Right cardiac atrium (tissue), 5 donors: ENCODE measurements around the gene TMEM161A. TPM values are rescaled to one million over a fixed set of nuclear protein-coding genes. Genes with fewer than 3 reads are reported as not detected.

Experiments
- ATAC-seq, 2 donors: fragments of 200-7000 bp; cut with Tn5 transposase; one replicate each; pipeline versions ENCODE4 v1.8.0 to v1.9.1; 2020; ENCODE audit warnings: moderate library complexity in 2 of 2, mild to moderate bottlenecking in 1 of 2
- DNase-seq, 3 donors: peaks; one replicate each; pipeline ENCODE4 v3.0.0-alpha.2; 2020
- H3K27ac ChIP-seq: one replicate; pipeline ENCODE4 v1.5.1; 2013; ENCODE audit warnings: mild to moderate bottlenecking, low read length, control low read depth, moderate library complexity
- H3K27me3 ChIP-seq: one replicate; pipeline ENCODE4 v1.6.1; 2013; ENCODE audit not compliant: control insufficient read depth, insufficient read depth
- H3K4me1 ChIP-seq: one replicate; pipeline ENCODE4 v1.6.1; 2013; ENCODE audit warnings: low read length; ENCODE audit not compliant: control insufficient read depth, insufficient read depth
- H3K4me3 ChIP-seq: one replicate; pipeline ENCODE4 v1.5.1; 2013; ENCODE audit warnings: low read length, control low read depth
- H3K9me3 ChIP-seq: one replicate; pipeline ENCODE4 v1.6.1; 2013; ENCODE audit warnings: low read length; ENCODE audit not compliant: control insufficient read depth
- WGBS: extraction: QIAGEN DNeasy Blood & Tissue Kit; methylation state at CpG from one replicate; pipeline ENCODE4 v1.1.7; 2013; 5-methylcytosine and 5-hydroxymethylcytosine counted together
- intact Hi-C, 4 donors: fragments of 100-400 bp; cut with DNase I; formaldehyde crosslinking; loops; one replicate each; pipeline versions ENCODE4 v1.11.0 to v1.14.0; 2022 to 2023
- polyA plus RNA-seq: library from polyadenylated mRNA; stranded (reverse); fragments of 200-250 nt; gene quantifications from one replicate; pipeline ENCODE4 v1.2.3, GENCODE V29; 2013
- total RNA-seq, 4 donors: library from RNA; stranded (reverse); fragmentation: NEBNext Ultra II Directional; extraction: Animal tissue kit (Norgen Biotek cat#: 25700); gene quantifications; one replicate each; pipeline ENCODE4 v1.2.1, GENCODE V29; 2021
- donor health status: healthy with polysubstance abuse.
- donor health status: DM: no; HTN: yes; CAD: no.
- donor health status: DM: no; HTN: no; CAD: no.
- donor health status: DM: no; HTN: yes; CAD: no; lungs with severe emphysema.
- donor health status: DM: yes; HTN: yes; CAD: no.

The TMEM161A gene
- total and polyA plus RNA-seq, 5 donors = 14.0 to 27.0 (median 19.5) TPM

- no peak for ATAC-seq
- H3K27ac ChIP-seq = no peak overlapping the region
Measured at GRCh38 chr19:19094513-19094912, 43.8 kb downstream of the TMEM161A start.

DNA sequence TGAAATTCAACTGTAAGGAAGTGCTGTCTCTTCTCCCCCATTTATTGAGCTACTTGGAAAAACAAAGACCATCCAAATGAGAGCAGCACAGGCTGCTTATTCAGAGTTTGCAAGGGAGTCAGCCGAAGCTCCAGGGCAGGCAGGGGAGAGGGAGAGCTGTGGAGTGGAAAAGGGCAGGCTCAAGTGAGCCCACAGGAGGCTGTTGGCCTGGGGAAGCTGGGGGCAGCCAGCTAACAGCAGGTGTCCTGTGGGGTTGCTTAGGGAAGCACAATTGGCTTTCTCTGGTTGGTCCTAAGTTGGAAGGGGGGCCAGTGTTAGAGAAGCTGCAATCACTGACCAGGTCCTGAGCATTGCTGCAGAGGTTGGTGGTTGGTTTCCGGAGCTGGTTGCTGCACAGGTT is 50.6 kb downstream of the TMEM161A start:
- no peak overlapping the region for H3K27ac ChIP-seq
- no peaks in the 10 kb centered on the region for H3K9me3 ChIP-seq
- no peaks in the 10 kb centered on the region for H3K27me3 ChIP-seq
- intact Hi-C loops = no loop called here
- ATAC-seq (no peak), DNase-seq (no peak)
- 87% methylated on average over 2 of the region's 2 CpGs for WGBS
- no peaks in the 10 kb centered on the region for H3K4me1 ChIP-seq
- no peak overlapping the region for H3K4me3 ChIP-seq

More at GRCh38 chr19:19094513-19094912, 43.8 kb downstream of the TMEM161A start:
- 93% methylated on average over 7 of the region's 7 CpGs for WGBS
- no peaks in the 10 kb centered on the region for H3K9me3 ChIP-seq
- intact Hi-C loops = no loop called here
- H3K27me3 ChIP-seq = no peaks in the 10 kb centered on the region
- H3K4me1 ChIP-seq = no peaks in the 10 kb centered on the region
- H3K4me3 ChIP-seq = no peak overlapping the region
- DNase-seq = no peak

DNA sequence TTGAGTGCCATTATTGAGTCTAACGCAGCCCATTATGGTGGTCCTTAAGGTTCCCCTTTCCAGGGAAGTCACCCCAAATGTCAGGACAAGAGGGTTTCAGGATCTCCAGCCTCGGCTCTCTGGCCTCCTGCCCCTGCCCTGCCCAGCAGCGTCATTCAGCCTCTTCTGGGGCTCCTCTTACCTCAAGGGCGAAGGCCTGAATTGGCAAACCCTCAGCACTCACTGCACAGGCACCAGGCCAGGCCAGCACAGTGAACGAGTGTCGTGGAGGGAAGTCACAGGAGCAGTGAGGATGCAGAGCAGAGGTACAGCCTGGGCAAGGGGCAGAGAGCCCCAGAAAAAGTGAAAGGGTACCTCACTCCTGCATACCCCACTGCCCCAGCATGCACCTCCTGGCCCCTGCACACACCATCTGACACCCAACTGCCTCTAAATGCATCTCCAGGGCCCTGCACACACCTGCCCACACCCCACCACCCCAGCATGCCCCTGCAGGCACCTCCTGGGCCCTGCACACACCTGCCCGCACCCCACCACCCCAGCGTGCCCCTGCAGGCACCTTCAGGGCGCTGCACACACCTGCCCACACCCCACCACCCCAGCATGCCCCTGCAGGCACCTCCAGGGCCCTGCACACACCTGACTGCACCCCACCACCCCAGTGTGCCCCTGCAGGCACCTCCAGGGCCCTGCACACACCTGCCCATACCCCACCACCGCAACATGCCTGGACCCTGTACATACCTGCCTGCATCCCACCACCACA is 54.7 kb downstream of the TMEM161A start:
- 82% methylated on average over 10 of the region's 10 CpGs for WGBS
- ATAC-seq = peak in 1 of 2 donors; percentile 28
- no peak for DNase-seq
- Histone ChIP-seq H3K4me3 (no peak overlapping the region), H3K27me3 (no peaks in the 10 kb centered on the region), H3K9me3 (no peaks in the 10 kb centered on the region), H3K27ac (no peak overlapping the region), H3K4me1 (no peaks in the 10 kb centered on the region)
- intact Hi-C loops = no loop called here

DNA sequence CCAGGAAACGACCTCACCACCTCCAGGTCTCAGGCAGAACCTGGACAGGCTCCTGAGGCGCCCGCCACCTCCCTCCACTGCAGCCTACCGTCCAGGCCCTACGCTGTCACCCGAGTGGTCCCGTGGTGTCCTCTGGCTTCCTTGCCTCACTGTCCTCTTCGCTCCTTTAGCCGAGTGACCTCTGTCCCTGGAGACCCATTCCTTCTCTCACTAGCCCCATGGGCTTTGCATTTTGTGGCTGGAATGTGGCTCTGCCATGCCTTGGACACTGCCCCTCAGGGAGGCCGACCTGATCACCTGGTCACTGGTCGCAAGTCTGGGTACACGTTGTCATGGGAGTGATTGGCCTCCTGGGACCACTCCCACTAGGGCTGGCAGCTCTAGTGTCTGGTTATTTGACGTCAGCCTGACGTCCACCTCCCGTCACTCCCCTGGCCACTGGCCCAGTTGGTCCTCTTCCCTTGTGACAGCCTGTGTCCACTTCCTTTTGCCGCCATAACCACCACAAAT is 56.6 kb downstream of the TMEM161A start:
- ATAC-seq = peak; percentile 23 to 77
- no peaks in the 10 kb centered on the region for H3K4me1 ChIP-seq
- no peak overlapping the region for H3K27ac ChIP-seq
- DNase-seq = peak in 2 of 3 donors; percentile 71 to 76
- intact Hi-C loops = no loop called here
- H3K4me3 ChIP-seq = no peak overlapping the region
- WGBS = 67% methylated on average over 16 of the region's 16 CpGs
- no peaks in the 10 kb centered on the region for H3K27me3 ChIP-seq
- no peaks in the 10 kb centered on the region for H3K9me3 ChIP-seq

GRCh38 chr19:19079571-19079970 is 58.7 kb downstream of the TMEM161A start:
- ATAC-seq = no peak
- 100% methylated on average over 1 of the region's 1 CpG for WGBS

GRCh38 chr19:19078801-19079200 is 59.5 kb downstream of the TMEM161A start:
- no peaks in the 10 kb centered on the region for H3K27me3 ChIP-seq
- intact Hi-C loops = no loop called here
- no peak for ATAC-seq
- no peaks in the 10 kb centered on the region for H3K9me3 ChIP-seq
- 94% methylated on average over 6 of the region's 6 CpGs for WGBS
- H3K27ac ChIP-seq = no peak overlapping the region
- no peaks in the 10 kb centered on the region for H3K4me1 ChIP-seq
- no peak for DNase-seq
- no peak overlapping the region for H3K4me3 ChIP-seq

More at GRCh38 chr19:19079571-19079970, 58.7 kb downstream of the TMEM161A start:
- intact Hi-C loops = no loop called here
- H3K4me1 ChIP-seq = no peaks in the 10 kb centered on the region
- H3K9me3 ChIP-seq = no peaks in the 10 kb centered on the region
- H3K27me3 ChIP-seq = no peaks in the 10 kb centered on the region
- no peak for DNase-seq
- H3K27ac ChIP-seq = no peak overlapping the region
- no peak overlapping the region for H3K4me3 ChIP-seq

DNA sequence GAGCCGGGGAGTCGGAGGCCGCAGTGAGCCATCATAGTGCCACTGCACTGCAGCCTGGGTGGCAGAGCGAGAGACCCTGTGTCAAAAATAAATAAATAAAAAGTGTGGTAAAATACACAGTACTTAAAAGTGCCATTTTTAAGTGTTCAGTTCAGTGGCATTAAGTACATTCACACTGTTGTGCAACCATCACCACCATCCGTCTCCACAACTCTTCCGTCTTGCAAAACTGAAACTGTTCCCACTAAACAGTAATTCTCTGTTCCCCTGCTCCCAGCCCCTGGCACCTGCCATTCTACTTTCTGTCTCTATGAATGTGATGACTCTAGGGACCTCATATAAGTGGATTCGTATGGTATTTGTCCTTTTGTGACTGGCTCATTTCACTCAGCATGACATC is 61.2 kb downstream of the TMEM161A start:
- WGBS = 91% methylated on average over 7 of the region's 7 CpGs
- ATAC-seq = no peak
- DNase-seq = no peak
- intact Hi-C loops = no loop called here
- Histone ChIP-seq H3K4me1 (no peaks in the 10 kb centered on the region), H3K9me3 (no peaks in the 10 kb centered on the region), H3K27ac (no peak overlapping the region), H3K27me3 (no peaks in the 10 kb centered on the region), H3K4me3 (no peak overlapping the region)

GRCh38 chr19:19076476-19076875 is 61.8 kb downstream of the TMEM161A start:
- no peak overlapping the region for H3K27ac ChIP-seq
- no peak for DNase-seq
- WGBS = 82% methylated on average over 1 of the region's 1 CpG
- ATAC-seq = no peak
- H3K4me3 ChIP-seq = no peak overlapping the region
- H3K9me3 ChIP-seq = no peaks in the 10 kb centered on the region
- no peaks in the 10 kb centered on the region for H3K4me1 ChIP-seq
- intact Hi-C loops = no loop called here
- no peaks in the 10 kb centered on the region for H3K27me3 ChIP-seq

GRCh38 chr19:19075126-19075525 is 63.2 kb downstream of the TMEM161A start:
- DNase-seq = no peak
- no peak for ATAC-seq
- Histone ChIP-seq H3K27me3 (no peaks in the 10 kb centered on the region), H3K4me1 (no peaks in the 10 kb centered on the region), H3K9me3 (no peaks in the 10 kb centered on the region), H3K27ac (no peak overlapping the region), H3K4me3 (no peak overlapping the region)
- 86% methylated on average over 8 of the region's 8 CpGs for WGBS
- intact Hi-C loops = no loop called here

DNA sequence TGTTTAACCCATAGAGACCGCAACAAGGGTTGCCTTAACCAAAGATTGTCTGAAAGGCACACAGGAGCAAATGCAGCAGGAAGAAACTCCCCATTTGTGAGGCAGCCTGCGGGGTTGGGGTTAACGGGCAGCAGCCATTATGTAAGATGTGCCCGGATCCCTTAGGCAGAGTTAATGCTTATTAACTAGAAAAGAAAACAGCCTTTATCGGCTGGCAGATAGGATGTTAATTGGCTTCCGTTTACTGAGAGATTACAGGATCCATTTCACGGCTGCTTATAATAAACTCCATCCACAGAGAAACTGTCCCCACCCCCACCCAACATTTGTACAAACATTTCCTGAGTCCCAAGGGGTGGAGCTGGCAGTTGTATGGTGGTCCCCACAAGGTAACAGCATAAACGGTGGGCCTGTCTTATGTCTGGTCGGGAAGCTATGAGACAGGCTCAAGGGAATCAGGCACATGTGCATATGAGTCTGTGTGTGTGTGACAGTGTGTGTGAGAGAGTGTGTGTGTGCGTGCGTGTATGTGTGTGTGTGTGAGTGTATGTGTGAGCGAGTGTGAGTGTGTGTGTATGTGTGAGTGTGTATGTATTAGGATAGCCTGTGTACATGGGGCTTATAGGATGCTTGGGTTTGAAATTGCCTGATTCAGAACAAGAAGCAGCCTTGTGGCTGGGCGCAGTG is 63.9 kb downstream of the TMEM161A start:
- Histone ChIP-seq H3K27me3 (no peaks in the 10 kb centered on the region), H3K4me3 (no peak overlapping the region), H3K27ac (no peak overlapping the region), H3K4me1 (no peaks in the 10 kb centered on the region), H3K9me3 (no peaks in the 10 kb centered on the region)
- intact Hi-C loops = no loop called here
- DNase-seq (no peak), ATAC-seq (no peak)
- 65% methylated on average over 13 of the region's 13 CpGs for WGBS

GRCh38 chr19:19071897-19072296 is 66.4 kb downstream of the TMEM161A start:
- Histone ChIP-seq H3K4me1 (no peaks in the 10 kb centered on the region), H3K27ac (no peak overlapping the region), H3K9me3 (no peaks in the 10 kb centered on the region), H3K27me3 (no peaks in the 10 kb centered on the region), H3K4me3 (no peak overlapping the region)
- intact Hi-C loops = no loop called here
- WGBS = 93% methylated on average over 8 of the region's 8 CpGs
- ATAC-seq (no peak), DNase-seq (no peak)
